Stimulated activated memory B cell treated with anti-CD40 and anti-IgM and Interleukin-4, amounts not matched to agents 10 μg/mL and 1 μg/mL and 100 μg/mL, for 72 hours (primary cell): Measurements from ENCODE around the gene DOCK1.

Source experiments
- ATAC-seq: fragments of 150-1000 bp; cut with Tn5 transposase; 2 replicates; pipeline ENCODE4 v1.10.0; 2021
- H3K27ac Mint-ChIP-seq: one replicate; pipeline ENCODE4 v1.8.0; 2022; ENCODE audit warnings: mild to moderate bottlenecking, mixed read lengths
- H3K27me3 Mint-ChIP-seq: one replicate; pipeline ENCODE4 v1.8.0; 2022; ENCODE audit warnings: mixed read lengths
- H3K36me3 Mint-ChIP-seq: one replicate; pipeline ENCODE4 v1.8.0; 2022; ENCODE audit warnings: mixed read lengths
- H3K4me1 Mint-ChIP-seq: one replicate; pipeline ENCODE4 v1.8.0; 2022; ENCODE audit warnings: mixed read lengths
- H3K4me3 Mint-ChIP-seq: one replicate; pipeline ENCODE4 v1.8.0; 2022; ENCODE audit warnings: mild to moderate bottlenecking, moderate library complexity, mixed read lengths
- H3K9me3 Mint-ChIP-seq: one replicate; pipeline ENCODE4 v1.8.0; 2022; ENCODE audit warnings: mixed read lengths

Gene DOCK1

GRCh38 chr10:127319271-127319670 is 414.0 kb downstream of the DOCK1 start:
- H3K4me3 Mint-ChIP-seq, result no peak overlapping the region
- H3K27me3 Mint-ChIP-seq, result no peaks in the 10 kb centered on the region
- H3K4me1 Mint-ChIP-seq, result no peaks in the 10 kb centered on the region
- ATAC-seq, result no peak
- H3K27ac Mint-ChIP-seq, result no peak overlapping the region
- H3K9me3 Mint-ChIP-seq, result no peaks in the 10 kb centered on the region
- H3K36me3 Mint-ChIP-seq, result no peaks in the 10 kb centered on the region

DNA sequence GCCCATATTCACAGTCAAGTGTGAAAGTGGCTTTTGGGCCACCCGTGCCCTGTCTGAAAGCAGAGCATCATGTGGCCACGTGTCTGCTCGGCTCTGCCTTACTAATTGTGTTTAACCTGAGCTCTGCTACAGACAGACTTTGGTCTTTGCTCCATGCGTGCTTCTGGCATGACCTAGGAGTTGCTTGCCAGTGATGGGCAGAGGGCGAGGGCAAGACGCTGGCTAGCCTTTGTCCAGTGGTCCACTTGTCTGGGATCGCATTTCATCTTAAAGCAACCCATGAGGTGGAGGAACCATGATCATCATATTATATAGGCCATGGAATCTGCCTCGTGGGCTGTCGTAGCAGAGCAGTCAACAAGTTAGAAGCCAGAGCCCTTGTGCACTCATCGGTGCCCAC is 414.5 kb downstream of the DOCK1 start:
- Mint-ChIP-seq H3K27me3 (no peaks in the 10 kb centered on the region), H3K36me3 (no peaks in the 10 kb centered on the region), H3K4me3 (no peak overlapping the region), H3K27ac (no peak overlapping the region), H3K4me1 (no peaks in the 10 kb centered on the region), H3K9me3 (no peaks in the 10 kb centered on the region)
- ATAC-seq, result no peak

DNA sequence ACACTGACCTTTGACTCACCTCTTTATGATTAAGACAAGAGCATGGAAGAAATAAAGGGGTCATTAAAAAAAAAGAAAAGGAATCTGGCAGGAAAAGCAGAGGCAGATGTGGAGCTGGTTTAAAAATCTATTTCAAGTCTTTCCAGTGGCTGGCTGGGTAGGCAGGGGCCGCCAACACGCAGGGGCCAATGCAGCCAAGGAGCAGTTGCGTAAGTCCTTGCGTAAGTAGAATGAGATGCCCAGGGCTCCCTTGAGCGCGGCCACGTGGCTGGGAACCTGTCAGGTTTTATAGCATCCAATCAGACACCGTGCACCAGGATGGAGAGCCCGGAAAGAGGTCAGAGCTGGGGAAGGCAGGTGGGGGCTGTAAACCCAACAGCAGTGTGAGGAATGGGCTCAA is 414.9 kb downstream of the DOCK1 start:
- no peaks in the 10 kb centered on the region for H3K4me1 Mint-ChIP-seq
- ATAC-seq, result no peak
- no peak overlapping the region for H3K27ac Mint-ChIP-seq
- H3K9me3 Mint-ChIP-seq, result no peaks in the 10 kb centered on the region
- no peaks in the 10 kb centered on the region for H3K27me3 Mint-ChIP-seq
- H3K4me3 Mint-ChIP-seq, result no peak overlapping the region
- no peaks in the 10 kb centered on the region for H3K36me3 Mint-ChIP-seq

DNA sequence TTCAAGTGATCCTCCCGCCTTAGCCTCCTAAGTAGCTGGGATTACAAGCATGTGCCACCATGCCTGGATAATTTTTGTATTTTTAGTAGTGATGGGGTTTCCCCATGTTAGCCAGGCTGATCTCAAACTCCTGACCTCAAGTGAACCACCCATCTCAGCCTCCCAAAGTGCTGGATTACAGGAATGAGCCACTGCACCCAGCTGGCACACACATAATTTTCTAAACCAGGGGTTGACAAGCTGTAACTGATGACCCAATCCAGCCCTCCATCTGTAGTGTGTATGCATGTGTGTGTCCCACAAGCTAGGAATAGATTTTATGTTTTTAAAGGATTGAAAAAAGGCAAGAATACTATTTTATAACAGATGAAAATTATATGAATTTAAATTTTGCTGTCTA is 417.1 kb downstream of the DOCK1 start:
- H3K36me3 Mint-ChIP-seq, result no peaks in the 10 kb centered on the region
- no peak for ATAC-seq
- no peak overlapping the region for H3K27ac Mint-ChIP-seq
- H3K9me3 Mint-ChIP-seq, result no peaks in the 10 kb centered on the region
- no peaks in the 10 kb centered on the region for H3K4me1 Mint-ChIP-seq
- H3K4me3 Mint-ChIP-seq, result no peak overlapping the region
- no peaks in the 10 kb centered on the region for H3K27me3 Mint-ChIP-seq

DNA sequence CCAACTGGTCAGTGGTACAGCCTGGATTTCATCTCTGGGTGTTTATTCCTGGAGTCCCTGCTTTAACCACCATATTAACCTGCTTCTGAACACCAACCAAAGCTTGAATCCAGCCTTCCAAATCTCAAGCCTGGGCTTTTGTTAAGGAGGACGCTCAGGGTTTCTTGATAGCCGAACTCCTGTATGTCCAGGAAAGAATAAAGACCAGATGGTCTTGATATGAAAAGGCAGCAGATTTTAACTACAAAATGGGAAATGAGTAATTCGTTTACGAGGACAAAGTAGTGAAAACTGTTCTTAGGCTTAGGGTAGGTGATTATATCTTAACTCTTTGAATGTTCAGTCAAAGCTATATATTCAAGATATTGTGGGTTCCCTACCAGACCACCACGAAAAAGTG is 420.3 kb downstream of the DOCK1 start:
- H3K27ac Mint-ChIP-seq, result no peak overlapping the region
- peaks cover 2% of the 10 kb centered on the region for H3K9me3 Mint-ChIP-seq
- no peak overlapping the region for H3K4me3 Mint-ChIP-seq
- no peak for ATAC-seq
- no peaks in the 10 kb centered on the region for H3K27me3 Mint-ChIP-seq
- no peaks in the 10 kb centered on the region for H3K36me3 Mint-ChIP-seq
- H3K4me1 Mint-ChIP-seq, result no peaks in the 10 kb centered on the region

DNA sequence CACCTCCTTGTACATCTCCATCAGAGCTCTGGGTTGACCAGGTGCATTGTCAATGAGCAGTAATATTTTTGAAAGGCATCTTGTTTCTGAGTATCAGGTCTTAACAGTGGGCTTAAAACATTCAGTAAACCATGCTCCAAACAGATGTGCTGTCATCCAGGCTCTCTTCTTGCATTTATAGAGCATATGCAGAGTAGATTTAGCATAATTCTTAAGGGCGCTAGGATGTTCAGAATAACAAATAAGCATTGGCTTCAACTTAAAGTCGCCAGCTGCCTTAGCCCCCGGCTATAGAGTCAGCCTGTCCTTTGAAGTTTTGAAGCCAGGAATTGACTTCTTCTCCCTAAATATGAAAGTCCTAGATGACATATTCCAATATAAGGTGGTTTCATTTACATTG is 421.7 kb downstream of the DOCK1 start:
- ATAC-seq, result no peak
- Mint-ChIP-seq H3K27ac (no peak overlapping the region), H3K27me3 (no peaks in the 10 kb centered on the region), H3K9me3 (peaks cover 2% of the 10 kb centered on the region), H3K36me3 (no peaks in the 10 kb centered on the region), H3K4me1 (no peaks in the 10 kb centered on the region), H3K4me3 (no peak overlapping the region)

DNA sequence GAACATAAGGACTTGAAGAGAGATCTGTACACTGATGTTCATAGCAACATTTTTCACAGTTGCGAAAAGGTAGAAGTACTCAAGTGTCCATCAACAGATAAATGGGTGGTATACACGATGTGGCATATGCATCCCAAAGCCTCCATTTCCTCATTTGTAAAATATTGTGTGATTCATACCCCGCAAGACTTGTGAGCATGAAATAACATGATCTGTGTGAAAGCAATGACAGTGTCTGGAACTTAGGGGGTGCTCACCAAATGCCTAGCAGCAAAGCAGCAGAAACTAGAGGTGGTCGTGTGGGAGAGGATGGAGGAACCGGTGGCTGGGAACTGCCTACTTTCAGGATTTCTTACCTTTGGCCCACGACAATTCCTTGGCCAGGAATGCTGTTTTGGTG is 426.5 kb downstream of the DOCK1 start:
- Mint-ChIP-seq H3K27ac (no peak overlapping the region), H3K4me3 (no peak overlapping the region), H3K27me3 (no peaks in the 10 kb centered on the region), H3K4me1 (no peaks in the 10 kb centered on the region), H3K9me3 (peaks cover 5% of the 10 kb centered on the region), H3K36me3 (no peaks in the 10 kb centered on the region)
- ATAC-seq, result no peak

DNA sequence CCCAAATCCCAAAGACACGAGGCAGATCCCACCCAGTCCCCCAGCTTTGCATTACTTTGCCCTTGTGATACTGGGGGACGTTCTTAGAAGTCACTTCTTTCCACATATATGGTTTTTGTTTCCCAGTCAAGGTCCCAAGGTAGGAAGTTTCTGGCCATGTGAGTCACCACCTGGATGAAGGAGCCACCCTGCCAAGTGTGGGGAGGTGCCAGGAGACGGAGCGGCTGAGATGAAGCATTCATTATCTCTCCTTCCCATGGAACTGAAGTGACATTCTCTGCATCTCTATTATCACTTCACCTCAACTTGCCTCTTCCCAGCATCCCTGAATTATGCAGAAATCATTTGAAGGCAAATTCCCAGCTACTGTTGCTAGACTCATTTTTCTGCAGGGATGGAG is 427.4 kb downstream of the DOCK1 start:
- Mint-ChIP-seq H3K9me3 (peaks cover 5% of the 10 kb centered on the region), H3K36me3 (no peaks in the 10 kb centered on the region), H3K4me1 (no peaks in the 10 kb centered on the region), H3K4me3 (no peak overlapping the region), H3K27ac (no peak overlapping the region), H3K27me3 (no peaks in the 10 kb centered on the region)
- ATAC-seq, result no peak

GRCh38 chr10:127337801-127338200 is 432.6 kb downstream of the DOCK1 start:
- no peak for ATAC-seq
- Mint-ChIP-seq H3K4me1 (no peaks in the 10 kb centered on the region), H3K36me3 (no peaks in the 10 kb centered on the region), H3K27ac (no peak overlapping the region), H3K9me3 (peaks cover 2% of the 10 kb centered on the region), H3K4me3 (no peak overlapping the region), H3K27me3 (no peaks in the 10 kb centered on the region)

GRCh38 chr10:127338399-127339110 is 433.3 kb downstream of the DOCK1 start:
- Mint-ChIP-seq H3K36me3 (no peaks in the 10 kb centered on the region), H3K4me1 (no peaks in the 10 kb centered on the region), H3K4me3 (no peak overlapping the region), H3K9me3 (peaks cover 2% of the 10 kb centered on the region), H3K27ac (no peak overlapping the region), H3K27me3 (no peaks in the 10 kb centered on the region)
- ATAC-seq, result no peak

GRCh38 chr10:127343821-127344220 is 438.6 kb downstream of the DOCK1 start:
- no peak for ATAC-seq
- H3K27me3 Mint-ChIP-seq, result no peaks in the 10 kb centered on the region
- no peak overlapping the region for H3K4me3 Mint-ChIP-seq
- no peaks in the 10 kb centered on the region for H3K4me1 Mint-ChIP-seq
- H3K9me3 Mint-ChIP-seq, result no peaks in the 10 kb centered on the region
- no peak overlapping the region for H3K27ac Mint-ChIP-seq
- H3K36me3 Mint-ChIP-seq, result no peaks in the 10 kb centered on the region

DNA sequence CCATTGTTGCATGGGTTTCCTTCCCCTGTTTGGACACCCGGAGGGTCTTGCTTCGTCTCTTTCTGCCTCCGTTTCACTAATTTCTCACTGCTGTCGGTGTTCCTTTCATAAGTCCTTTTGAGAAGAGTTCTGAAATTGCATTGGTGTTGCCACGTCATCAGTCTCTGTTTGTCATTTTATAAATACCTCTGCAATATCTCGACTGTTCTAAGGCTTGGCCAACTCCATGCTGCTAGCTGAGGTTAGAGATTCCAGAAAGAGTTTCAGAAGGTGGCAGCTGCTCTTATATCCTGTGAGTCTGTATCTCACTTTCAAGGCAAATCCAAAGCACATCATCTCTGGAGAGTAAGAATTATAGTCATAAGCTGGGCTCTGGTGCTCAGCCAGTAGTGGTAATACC is 439.1 kb downstream of the DOCK1 start:
- no peaks in the 10 kb centered on the region for H3K27me3 Mint-ChIP-seq
- no peaks in the 10 kb centered on the region for H3K36me3 Mint-ChIP-seq
- no peak overlapping the region for H3K4me3 Mint-ChIP-seq
- no peaks in the 10 kb centered on the region for H3K4me1 Mint-ChIP-seq
- no peaks in the 10 kb centered on the region for H3K9me3 Mint-ChIP-seq
- no peak overlapping the region for H3K27ac Mint-ChIP-seq
- no peak for ATAC-seq

DNA sequence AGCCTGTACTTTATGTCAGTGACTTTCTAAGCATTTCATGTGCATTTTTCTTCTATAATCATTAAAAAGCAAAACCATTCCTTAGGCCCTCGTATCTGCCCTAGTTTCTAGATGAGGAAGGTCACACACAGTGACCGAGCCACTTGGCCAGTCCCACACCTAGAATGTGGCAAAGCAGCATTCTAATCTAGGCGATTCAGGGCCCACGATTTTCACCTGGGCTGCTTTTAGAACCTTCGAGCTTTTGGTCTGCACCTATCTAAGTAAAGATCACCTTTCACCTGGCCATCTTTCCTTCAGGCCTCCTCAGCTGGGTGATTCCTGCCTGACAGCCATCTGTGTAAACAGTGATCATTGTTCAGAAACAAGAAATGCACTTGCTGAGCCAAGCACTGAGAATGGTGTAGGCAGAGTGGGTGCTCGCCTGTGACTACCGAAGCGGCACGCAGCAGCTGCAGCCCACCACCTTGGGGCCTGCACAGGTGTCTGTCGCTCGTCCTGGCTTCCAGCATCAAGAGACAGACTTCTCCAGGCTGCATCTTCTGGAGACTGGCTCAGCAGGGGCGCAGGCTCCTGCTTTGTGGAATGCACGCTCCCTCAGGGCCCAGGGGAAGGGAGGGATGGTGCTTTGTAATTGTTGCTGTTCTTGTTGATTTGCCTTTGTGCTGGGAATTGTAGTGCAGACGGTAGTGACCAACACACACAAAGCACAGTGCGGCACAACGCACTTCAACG is 440.2 kb downstream of the DOCK1 start:
- Mint-ChIP-seq H3K9me3 (no peaks in the 10 kb centered on the region), H3K27ac (no peak overlapping the region), H3K4me1 (no peaks in the 10 kb centered on the region), H3K4me3 (no peak overlapping the region), H3K36me3 (no peaks in the 10 kb centered on the region), H3K27me3 (no peaks in the 10 kb centered on the region)
- ATAC-seq, result no peak

DNA sequence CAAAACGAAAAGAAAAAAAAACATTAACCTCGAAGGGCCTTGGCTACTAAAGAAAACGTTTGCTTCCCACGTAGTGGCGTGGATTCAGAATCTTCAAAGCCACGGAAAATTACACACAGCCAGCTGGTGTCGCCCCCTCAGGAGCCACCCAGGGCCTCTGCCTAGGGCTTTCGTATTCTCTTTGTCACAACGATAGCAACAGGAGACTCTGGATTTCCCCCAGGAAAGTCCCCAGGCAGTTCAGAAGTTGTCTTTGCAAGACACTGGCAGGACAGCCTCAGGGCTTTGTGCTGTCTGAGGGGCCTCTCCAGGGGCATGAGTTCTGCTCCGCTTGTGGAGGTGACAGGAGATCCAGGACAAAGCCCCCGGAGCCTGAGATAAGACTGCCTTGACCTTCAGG is 441.4 kb downstream of the DOCK1 start:
- no peak overlapping the region for H3K27ac Mint-ChIP-seq

GRCh38 chr10:127347202-127347959 is 442.2 kb downstream of the DOCK1 start:
- H3K27ac Mint-ChIP-seq, result no peak overlapping the region
- ATAC-seq, result no peak
- no peaks in the 10 kb centered on the region for H3K36me3 Mint-ChIP-seq
- H3K4me1 Mint-ChIP-seq, result no peaks in the 10 kb centered on the region
- no peaks in the 10 kb centered on the region for H3K27me3 Mint-ChIP-seq
- H3K9me3 Mint-ChIP-seq, result no peaks in the 10 kb centered on the region
- no peak overlapping the region for H3K4me3 Mint-ChIP-seq

More for the DNA sequence above, 441.4 kb downstream of the DOCK1 start:
- Mint-ChIP-seq H3K27me3 (no peaks in the 10 kb centered on the region), H3K9me3 (no peaks in the 10 kb centered on the region), H3K4me1 (no peaks in the 10 kb centered on the region), H3K4me3 (no peak overlapping the region), H3K36me3 (no peaks in the 10 kb centered on the region)
- peak; percentile 7 for ATAC-seq

GRCh38 chr10:127349737-127350136 is 444.5 kb downstream of the DOCK1 start:
- H3K4me1 Mint-ChIP-seq, result no peaks in the 10 kb centered on the region
- H3K4me3 Mint-ChIP-seq, result no peak overlapping the region
- H3K36me3 Mint-ChIP-seq, result no peaks in the 10 kb centered on the region
- no peak overlapping the region for H3K27ac Mint-ChIP-seq
- no peaks in the 10 kb centered on the region for H3K27me3 Mint-ChIP-seq
- H3K9me3 Mint-ChIP-seq, result no peaks in the 10 kb centered on the region
- no peak for ATAC-seq
